ENCODE measurements around the gene CEPT1. TPM values are rescaled to one million over a fixed set of nuclear protein-coding genes. Genes with fewer than 3 reads are reported as not detected.

The CEPT1 gene
- total RNA-seq, 1 experiment from 2014 or later, result 33.0 TPM

DNA sequence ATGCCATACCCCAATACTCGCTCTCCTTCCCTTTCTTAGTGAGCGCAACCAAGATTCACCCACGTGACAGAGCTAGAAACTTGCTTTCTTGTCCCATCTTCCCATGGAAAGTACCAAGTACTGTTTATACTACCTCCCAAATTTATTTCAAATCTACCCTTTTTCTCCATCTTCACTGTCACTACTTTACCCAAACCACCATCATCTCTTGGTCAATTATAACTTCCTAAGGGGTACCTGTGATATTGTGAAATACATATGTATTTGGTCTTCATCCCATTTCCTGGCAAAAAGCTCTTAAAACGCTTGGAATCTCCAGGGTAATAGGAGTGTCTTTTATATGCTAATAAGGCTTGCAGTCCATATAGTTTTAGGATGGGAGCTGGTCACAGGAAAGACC is 8.3 kb upstream of the CEPT1 start:
- no peak overlapping the region for H3K9ac ChIP-seq (ENCODE audit: extremely low read depth, insufficient read length, low read length)
- no peak overlapping the region for H3K23ac ChIP-seq (ENCODE audit: insufficient read length, low read depth, low read length)
- WGBS (ENCODE audit: extremely low coverage, insufficient read length, low lambda C conversion rate), result no CpG with 5 or more reads among the region's 4 CpGs
- H3K27me3 ChIP-seq (ENCODE audit: insufficient read depth, low read length), result no peaks in the 10 kb centered on the region
- no peak overlapping the region for H3K27ac ChIP-seq (ENCODE audit: insufficient read length, low read depth, low read length)
- Mint-ChIP-seq H3K9me3 (no peaks in the 10 kb centered on the region), H3K27ac (no peak overlapping the region), H3K4me1 (peaks cover 0 to 7% of the 10 kb centered on the region in 2 experiments; a peak in 2 of 4 replicates), H3K27me3 (ENCODE audit: low read depth) (no peaks in the 10 kb centered on the region), H3K36me3 (ENCODE audit: insufficient read depth in 1 of 3, low read depth in 3 of 3) (peaks cover 7 to 30% (median 25%) of the 10 kb centered on the region in 3 experiments; a peak in 6 of 7 replicates), H3K4me3 (no peak overlapping the region)
- H3K23me2 ChIP-seq (ENCODE audit: insufficient read length, low read depth, low read length, poor library complexity, severe bottlenecking), result no peaks in the 10 kb centered on the region
- no peak for DNase-seq
- no peak overlapping the region for H2AFZ ChIP-seq (ENCODE audit: low read length)
- no peak overlapping the region for H3T11ph ChIP-seq (ENCODE audit: low read length)
- no peak overlapping the region for H2BK5ac ChIP-seq (ENCODE audit: insufficient read length, low read length)
- H3K4me2 ChIP-seq (ENCODE audit: insufficient read depth, insufficient read length, low read length), result no peak overlapping the region
- no peak overlapping the region for H2BK15ac ChIP-seq (ENCODE audit: low read depth, low read length)
- no peak overlapping the region for H3K56ac ChIP-seq (ENCODE audit: insufficient read length, low read depth, low read length)
- no peak overlapping the region for H4K91ac ChIP-seq (ENCODE audit: insufficient read length, low read depth, low read length)
- H3K9me3 ChIP-seq (ENCODE audit: control insufficient read depth, low read depth, low read length), result no peaks in the 10 kb centered on the region
- no peaks in the 10 kb centered on the region for H3K79me1 ChIP-seq (ENCODE audit: insufficient read depth, low read depth, low read length, poor library complexity, severe bottlenecking)
- no peak overlapping the region for H2AK5ac ChIP-seq (ENCODE audit: insufficient read length, low read length)
- no peaks in the 10 kb centered on the region for H3K4me1 ChIP-seq (ENCODE audit: insufficient read depth, low read length)
- no peak overlapping the region for H4K8ac ChIP-seq (replicated peaks; ENCODE audit: insufficient read length, low read depth, low read length)
- H2BK20ac ChIP-seq (ENCODE audit: low read depth, low read length, poor library complexity, severe bottlenecking), result no peak overlapping the region
- H2BK120ac ChIP-seq (ENCODE audit: low read depth, low read length, poor library complexity, severe bottlenecking), result no peak overlapping the region
- H2BK12ac ChIP-seq (ENCODE audit: insufficient read length, low read depth, low read length), result no peak overlapping the region
- no peak overlapping the region for H3K18ac ChIP-seq (ENCODE audit: insufficient read length, low read depth, low read length)
- no peak overlapping the region for H4K5ac ChIP-seq (ENCODE audit: insufficient read length, low read depth, low read length)
- no peak overlapping the region for H3K4ac ChIP-seq (ENCODE audit: low read depth, low read length)
- H3K14ac ChIP-seq (ENCODE audit: insufficient read depth, low read length), result no peak overlapping the region
- H3K79me2 ChIP-seq (ENCODE audit: insufficient read depth, low read length), result no peaks in the 10 kb centered on the region
- TF ChIP-seq CTCF (conservative IDR thresholded peaks at IDR 0.05), result no peak
- H4K20me1 ChIP-seq (ENCODE audit: control insufficient read depth, insufficient read depth, insufficient read length), result no peaks in the 10 kb centered on the region

Data from H9 (cell line).